GM23338 (cell line): Measurements from ENCODE around the gene EYS. TPM values are rescaled to one million over a fixed set of nuclear protein-coding genes. Genes with fewer than 3 reads are reported as not detected.

Experiments used
- ATAC-seq: fragments of 200-7000 bp; cut with Tn5 transposase; 3 replicates; pipeline ENCODE4 v1.9.1; 2020
- DNase-seq: peaks from one replicate; pipeline ENCODE4 v3.0.0-alpha.2; 2015; ENCODE audit warnings: low spot score
- H2AFZ ChIP-seq: fragments of 200-600 bp; sonication (generic); 2 replicates; pipeline ENCODE4 v1.8.0; 2016; ENCODE audit warnings: antibody characterized with exemption, mild to moderate bottlenecking, moderate library complexity
- H3F3A ChIP-seq: fragments of 200-600 bp; sonication (generic); replicated peaks from 2 replicates; pipeline ENCODE4 v1.8.0; 2017; ENCODE audit warnings: antibody characterized with exemption, mixed run types, low read depth
- H3K27ac ChIP-seq: fragments of 200-600 bp; sonication (generic); 2 replicates; pipeline ENCODE4 v1.6.1; 2016; ENCODE audit warnings: low read depth
- H3K27me3 ChIP-seq: fragments of 200-600 bp; sonication (generic); 2 replicates; pipeline ENCODE4 v1.8.0; 2016; ENCODE audit warnings: mild to moderate bottlenecking, mixed run types, moderate library complexity; ENCODE audit not compliant: insufficient read depth
- H3K36me3 ChIP-seq: fragments of 200-600 bp; sonication (generic); 2 replicates; pipeline ENCODE4 v1.8.0; 2016; ENCODE audit warnings: mild to moderate bottlenecking; ENCODE audit not compliant: insufficient read depth
- H3K4me1 ChIP-seq: fragments of 200-600 bp; sonication (generic); 2 replicates; pipeline ENCODE4 v1.8.0; 2016; ENCODE audit warnings: mild to moderate bottlenecking, moderate library complexity; ENCODE audit not compliant: insufficient read depth
- H3K4me2 ChIP-seq: fragments of 200-600 bp; sonication (generic); 2 replicates; pipeline ENCODE4 v1.7.1; 2017; ENCODE audit warnings: mixed run types
- H3K4me3 ChIP-seq: fragments of 200-600 bp; sonication (generic); 2 replicates; pipeline ENCODE4 v1.6.1; 2016; ENCODE audit warnings: mixed run types
- H3K79me2 ChIP-seq: fragments of 200-600 bp; sonication (generic); replicated peaks from 2 replicates; pipeline ENCODE4 v1.8.0; 2017; ENCODE audit warnings: mild to moderate bottlenecking; ENCODE audit not compliant: insufficient read depth
- H3K9me2 ChIP-seq: fragments of 200-600 bp; sonication (generic); 2 replicates; pipeline ENCODE4 v1.8.0; 2017; ENCODE audit not compliant: insufficient read depth
- H4K20me1 ChIP-seq: fragments of 200-600 bp; sonication (generic); replicated peaks from 2 replicates; pipeline ENCODE4 v1.8.0; 2017; ENCODE audit warnings: mild to moderate bottlenecking; ENCODE audit not compliant: insufficient read depth
- H3K27ac Mint-ChIP-seq: 2 replicates; pipeline ENCODE4 v1.8.0; 2020; ENCODE audit warnings: inconsistent platforms, mild to moderate bottlenecking, moderate library complexity, mixed read lengths
- H3K27me3 Mint-ChIP-seq: 3 replicates; pipeline ENCODE4 v1.8.0; 2022; ENCODE audit warnings: low read depth, mild to moderate bottlenecking, moderate library complexity, mixed read lengths, inconsistent platforms; ENCODE audit not compliant: insufficient read depth, poor library complexity
- H3K36me3 Mint-ChIP-seq: 3 replicates; pipeline ENCODE4 v1.8.0; 2021; ENCODE audit warnings: low read depth, mild to moderate bottlenecking, inconsistent platforms, moderate library complexity, mixed read lengths
- H3K4me1 Mint-ChIP-seq: 3 replicates; pipeline ENCODE4 v1.8.0; 2020; ENCODE audit warnings: mild to moderate bottlenecking, inconsistent platforms, mixed read lengths
- H3K4me3 Mint-ChIP-seq: 3 replicates; pipeline ENCODE4 v1.8.0; 2021; ENCODE audit warnings: moderate library complexity, mild to moderate bottlenecking, inconsistent platforms, mixed read lengths
- H3K9me3 Mint-ChIP-seq: 3 replicates; pipeline ENCODE4 v1.8.0; 2020; ENCODE audit warnings: moderate library complexity, mild to moderate bottlenecking, inconsistent platforms, mixed read lengths
- EZH2 ChIP-seq: fragments of 200-600 bp; sonication (generic); IDR thresholded peaks from one replicate; pipeline ENCODE4 v1.8.0; 2017; ENCODE audit warnings: antibody characterized with exemption, mild to moderate bottlenecking, low read depth; ENCODE audit not compliant: unreplicated experiment
- NANOG ChIP-seq: IDR thresholded peaks from 2 replicates; pipeline ENCODE4 v1.6.1; 2016; ENCODE audit warnings: antibody characterized with exemption, borderline replicate concordance
- STAT1 ChIP-seq: IDR thresholded peaks from one replicate; pipeline ENCODE4 v1.6.1; 2016; ENCODE audit warnings: antibody characterized with exemption; ENCODE audit not compliant: unreplicated experiment
- ZNF114 ChIP-seq: fragments of 250-450 bp; sonication (Bioruptor Pico); IDR thresholded peaks from 2 replicates; pipeline ENCODE4 v1.5.0; 2020; ENCODE audit warnings: mild to moderate bottlenecking, moderate library complexity
- ZNF331 ChIP-seq: fragments of 250-450 bp; sonication (Bioruptor Pico); IDR thresholded peaks from 2 replicates; pipeline ENCODE4 v1.5.0; 2020; ENCODE audit warnings: low read depth, mild to moderate bottlenecking, moderate library complexity
- polyA plus RNA-seq: library from polyadenylated mRNA; unstranded; fragments of >200 nt; fragmentation: Nextera tagmentation; extraction: Ambion mirVana; gene quantifications from 2 replicates; pipeline ENCODE4 v1.2.1, GENCODE V29; 2016
- total RNA-seq: library from RNA; depleted of rRNA; stranded (reverse); fragments of >200 nt; shearing (Covaris generic); gene quantifications from 2 replicates; pipeline ENCODE4 v1.2.3, GENCODE V29; 2014
- TF ChIP-seq, protein P1 (sequence below): fragments of 250-450 bp; sonication (Bioruptor Pico); IDR thresholded peaks from 2 replicates; pipeline ENCODE4 v1.5.0; 2020; ENCODE audit warnings: mild to moderate bottlenecking, moderate library complexity
- TF ChIP-seq, protein P2 (sequence below): IDR thresholded peaks from 2 replicates; pipeline ENCODE4 v1.6.1; 2016; ENCODE audit warnings: antibody characterized with exemption

Gene EYS
- total and polyA plus RNA-seq, 2 experiments from 2014 or later = 0.38 to 0.52 TPM

DNA sequence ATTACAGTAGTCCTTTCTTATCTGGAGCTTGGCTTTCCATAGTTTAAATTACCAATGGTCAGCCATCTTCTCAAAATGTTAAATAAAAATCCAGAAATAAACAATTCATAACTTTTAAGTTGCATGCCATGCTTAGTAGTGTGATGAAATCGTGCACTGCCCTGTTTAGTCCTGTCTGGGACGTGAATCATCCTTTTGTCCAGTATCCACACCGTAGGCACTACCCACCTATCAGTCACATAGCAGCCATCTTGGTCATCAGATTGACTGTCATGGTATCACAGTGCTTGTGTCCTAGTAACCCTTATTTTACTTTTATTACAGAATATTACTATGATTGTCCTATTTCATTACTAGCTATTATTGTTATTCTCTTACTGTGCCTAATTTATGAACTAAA, 924.1 kb downstream of the EYS start:
- TF ChIP-seq STAT1 (no peak), NANOG (no peak), EZH2 (no peak), ZNF114 (CRISPR knock-in tag) (no peak), ZNF331 (CRISPR knock-in tag) (no peak)
- TF ChIP-seq, protein P1, sequence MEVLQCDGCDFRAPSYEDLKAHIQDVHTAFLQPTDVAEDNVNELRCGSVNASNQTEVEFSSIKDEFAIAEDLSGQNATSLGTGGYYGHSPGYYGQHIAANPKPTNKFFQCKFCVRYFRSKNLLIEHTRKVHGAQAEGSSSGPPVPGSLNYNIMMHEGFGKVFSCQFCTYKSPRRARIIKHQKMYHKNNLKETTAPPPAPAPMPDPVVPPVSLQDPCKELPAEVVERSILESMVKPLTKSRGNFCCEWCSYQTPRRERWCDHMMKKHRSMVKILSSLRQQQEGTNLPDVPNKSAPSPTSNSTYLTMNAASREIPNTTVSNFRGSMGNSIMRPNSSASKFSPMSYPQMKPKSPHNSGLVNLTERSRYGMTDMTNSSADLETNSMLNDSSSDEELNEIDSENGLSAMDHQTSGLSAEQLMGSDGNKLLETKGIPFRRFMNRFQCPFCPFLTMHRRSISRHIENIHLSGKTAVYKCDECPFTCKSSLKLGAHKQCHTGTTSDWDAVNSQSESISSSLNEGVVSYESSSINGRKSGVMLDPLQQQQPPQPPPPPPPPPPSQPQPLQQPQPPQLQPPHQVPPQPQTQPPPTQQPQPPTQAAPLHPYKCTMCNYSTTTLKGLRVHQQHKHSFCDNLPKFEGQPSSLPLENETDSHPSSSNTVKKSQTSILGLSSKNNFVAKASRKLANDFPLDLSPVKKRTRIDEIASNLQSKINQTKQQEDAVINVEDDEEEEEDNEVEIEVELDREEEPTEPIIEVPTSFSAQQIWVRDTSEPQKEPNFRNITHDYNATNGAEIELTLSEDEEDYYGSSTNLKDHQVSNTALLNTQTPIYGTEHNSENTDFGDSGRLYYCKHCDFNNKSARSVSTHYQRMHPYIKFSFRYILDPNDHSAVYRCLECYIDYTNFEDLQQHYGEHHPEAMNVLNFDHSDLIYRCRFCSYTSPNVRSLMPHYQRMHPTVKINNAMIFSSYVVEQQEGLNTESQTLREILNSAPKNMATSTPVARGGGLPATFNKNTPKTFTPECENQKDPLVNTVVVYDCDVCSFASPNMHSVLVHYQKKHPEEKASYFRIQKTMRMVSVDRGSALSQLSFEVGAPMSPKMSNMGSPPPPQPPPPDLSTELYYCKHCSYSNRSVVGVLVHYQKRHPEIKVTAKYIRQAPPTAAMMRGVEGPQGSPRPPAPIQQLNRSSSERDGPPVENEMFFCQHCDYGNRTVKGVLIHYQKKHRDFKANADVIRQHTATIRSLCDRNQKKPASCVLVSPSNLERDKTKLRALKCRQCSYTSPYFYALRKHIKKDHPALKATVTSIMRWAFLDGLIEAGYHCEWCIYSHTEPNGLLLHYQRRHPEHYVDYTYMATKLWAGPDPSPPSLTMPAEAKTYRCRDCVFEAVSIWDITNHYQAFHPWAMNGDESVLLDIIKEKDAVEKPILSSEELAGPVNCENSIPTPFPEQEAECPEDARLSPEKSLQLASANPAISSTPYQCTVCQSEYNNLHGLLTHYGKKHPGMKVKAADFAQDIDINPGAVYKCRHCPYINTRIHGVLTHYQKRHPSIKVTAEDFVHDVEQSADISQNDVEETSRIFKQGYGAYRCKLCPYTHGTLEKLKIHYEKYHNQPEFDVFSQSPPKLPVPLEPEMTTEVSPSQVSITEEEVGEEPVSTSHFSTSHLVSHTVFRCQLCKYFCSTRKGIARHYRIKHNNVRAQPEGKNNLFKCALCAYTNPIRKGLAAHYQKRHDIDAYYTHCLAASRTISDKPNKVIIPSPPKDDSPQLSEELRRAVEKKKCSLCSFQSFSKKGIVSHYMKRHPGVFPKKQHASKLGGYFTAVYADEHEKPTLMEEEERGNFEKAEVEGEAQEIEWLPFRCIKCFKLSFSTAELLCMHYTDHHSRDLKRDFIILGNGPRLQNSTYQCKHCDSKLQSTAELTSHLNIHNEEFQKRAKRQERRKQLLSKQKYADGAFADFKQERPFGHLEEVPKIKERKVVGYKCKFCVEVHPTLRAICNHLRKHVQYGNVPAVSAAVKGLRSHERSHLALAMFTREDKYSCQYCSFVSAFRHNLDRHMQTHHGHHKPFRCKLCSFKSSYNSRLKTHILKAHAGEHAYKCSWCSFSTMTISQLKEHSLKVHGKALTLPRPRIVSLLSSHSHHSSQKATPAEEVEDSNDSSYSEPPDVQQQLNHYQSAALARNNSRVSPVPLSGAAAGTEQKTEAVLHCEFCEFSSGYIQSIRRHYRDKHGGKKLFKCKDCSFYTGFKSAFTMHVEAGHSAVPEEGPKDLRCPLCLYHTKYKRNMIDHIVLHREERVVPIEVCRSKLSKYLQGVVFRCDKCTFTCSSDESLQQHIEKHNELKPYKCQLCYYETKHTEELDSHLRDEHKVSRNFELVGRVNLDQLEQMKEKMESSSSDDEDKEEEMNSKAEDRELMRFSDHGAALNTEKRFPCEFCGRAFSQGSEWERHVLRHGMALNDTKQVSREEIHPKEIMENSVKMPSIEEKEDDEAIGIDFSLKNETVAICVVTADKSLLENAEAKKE (CRISPR knock-in tag) = no peak
- TF ChIP-seq, protein P2, sequence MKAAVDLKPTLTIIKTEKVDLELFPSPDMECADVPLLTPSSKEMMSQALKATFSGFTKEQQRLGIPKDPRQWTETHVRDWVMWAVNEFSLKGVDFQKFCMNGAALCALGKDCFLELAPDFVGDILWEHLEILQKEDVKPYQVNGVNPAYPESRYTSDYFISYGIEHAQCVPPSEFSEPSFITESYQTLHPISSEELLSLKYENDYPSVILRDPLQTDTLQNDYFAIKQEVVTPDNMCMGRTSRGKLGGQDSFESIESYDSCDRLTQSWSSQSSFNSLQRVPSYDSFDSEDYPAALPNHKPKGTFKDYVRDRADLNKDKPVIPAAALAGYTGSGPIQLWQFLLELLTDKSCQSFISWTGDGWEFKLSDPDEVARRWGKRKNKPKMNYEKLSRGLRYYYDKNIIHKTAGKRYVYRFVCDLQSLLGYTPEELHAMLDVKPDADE = no peak
- no peak for ATAC-seq
- H3F3A ChIP-seq = no peaks in the 10 kb centered on the region
- no peaks in the 10 kb centered on the region for H3K27me3 ChIP-seq
- peaks cover 8% of the 10 kb centered on the region; the same call in 1 of the 3 replicates for H3K36me3 Mint-ChIP-seq
- no peak overlapping the region for H2AFZ ChIP-seq
- no peak overlapping the region for H3K4me3 Mint-ChIP-seq
- H3K79me2 ChIP-seq = no peaks in the 10 kb centered on the region
- H3K27ac ChIP-seq = no peak overlapping the region
- no peak overlapping the region for H3K4me2 ChIP-seq
- H3K36me3 ChIP-seq = no peaks in the 10 kb centered on the region
- peaks cover 14% of the 10 kb centered on the region; the same call in 2 of the 3 replicates for H3K9me3 Mint-ChIP-seq
- no peaks in the 10 kb centered on the region for H3K4me1 ChIP-seq
- H3K9me2 ChIP-seq = 0 out of 2 replicates have a peak, but pooled peaks cover 3% of the 10 kb centered on the region
- H3K27me3 Mint-ChIP-seq = no peaks in the 10 kb centered on the region
- no peaks in the 10 kb centered on the region for H4K20me1 ChIP-seq
- DNase-seq = no peak
- H3K4me3 ChIP-seq = no peak overlapping the region
- H3K4me1 Mint-ChIP-seq = no peaks in the 10 kb centered on the region
- no peak overlapping the region for H3K27ac Mint-ChIP-seq
